HG02870 (cell line): ENCODE results near the gene EPHA6.
A peak's percentile ranks its signal among the peaks of the same experiment; 100 is the strongest.
"Not testable (repeated sequence)": the region's sequence is repeated elsewhere in the genome, so short reads cannot be mapped to it uniquely, and the experiment has no call there.

Source experiments
- ATAC-seq: cut with Tn5 transposase; IDR thresholded peaks from one replicate; pipeline ENCODE4 v1.9.1; 2021; ENCODE audit warnings: mild to moderate bottlenecking, moderate library complexity; ENCODE audit not compliant: unreplicated experiment

Gene EPHA6

GRCh38 chr3:97576221-97576620 lies 761.8 kb downstream of the EPHA6 start:
- no peak for ATAC-seq

DNA sequence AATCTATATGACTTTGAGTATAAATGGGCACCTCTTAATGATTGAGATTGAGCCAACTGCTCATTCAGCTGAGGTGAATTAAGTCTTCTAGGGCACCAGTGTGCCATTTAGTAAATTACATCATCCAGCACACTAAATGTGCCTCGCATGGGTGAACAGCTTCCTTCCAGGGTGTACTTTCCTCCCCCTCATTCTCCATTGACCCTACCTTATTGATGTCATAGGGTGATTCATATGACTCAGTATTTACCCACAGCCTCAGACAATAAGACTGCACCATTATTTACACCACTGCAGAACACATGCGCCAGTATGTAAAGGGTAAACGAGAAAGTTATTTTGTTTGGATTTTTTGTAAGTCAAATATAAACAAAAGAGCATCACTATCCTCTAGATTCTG lies 765.0 kb downstream of the EPHA6 start:
- ATAC-seq = no peak

DNA sequence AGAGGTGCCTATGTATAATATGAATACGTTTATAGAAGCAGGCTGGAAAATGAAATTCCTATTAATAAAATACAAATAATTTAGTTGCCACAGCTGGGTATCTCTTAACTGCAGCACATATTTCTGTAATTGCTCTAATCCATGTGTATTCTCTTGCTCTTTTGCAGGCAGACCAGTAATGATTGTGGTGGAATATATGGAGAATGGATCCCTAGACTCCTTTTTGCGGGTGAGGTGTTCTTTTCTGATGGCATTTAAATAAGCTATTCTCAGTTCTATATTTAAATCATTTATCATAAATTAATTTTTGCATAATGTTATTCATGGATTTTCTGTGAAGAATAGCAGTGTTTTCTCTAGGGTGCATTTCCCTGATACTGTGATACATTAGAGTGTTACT lies 796.2 kb downstream of the EPHA6 start:
- no peak for ATAC-seq

DNA sequence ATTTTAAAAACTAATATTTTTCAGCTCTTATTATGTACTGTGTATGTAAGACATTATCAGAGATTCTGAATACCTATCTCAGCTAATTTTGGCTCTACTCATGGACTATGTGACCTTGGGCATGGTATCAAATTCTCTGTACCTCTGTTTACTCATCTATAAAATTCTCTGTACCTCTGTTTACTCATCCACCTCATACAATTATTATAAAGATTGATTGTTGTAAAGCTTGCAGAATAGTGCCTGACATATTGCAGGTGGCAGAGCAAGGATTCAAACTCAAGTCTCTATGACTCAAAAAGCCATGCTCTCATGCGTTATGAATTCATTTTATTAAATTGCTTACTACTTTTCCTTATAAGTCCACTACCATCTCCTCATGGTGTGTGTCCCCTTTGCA lies 798.2 kb downstream of the EPHA6 start:
- no peak for ATAC-seq

DNA sequence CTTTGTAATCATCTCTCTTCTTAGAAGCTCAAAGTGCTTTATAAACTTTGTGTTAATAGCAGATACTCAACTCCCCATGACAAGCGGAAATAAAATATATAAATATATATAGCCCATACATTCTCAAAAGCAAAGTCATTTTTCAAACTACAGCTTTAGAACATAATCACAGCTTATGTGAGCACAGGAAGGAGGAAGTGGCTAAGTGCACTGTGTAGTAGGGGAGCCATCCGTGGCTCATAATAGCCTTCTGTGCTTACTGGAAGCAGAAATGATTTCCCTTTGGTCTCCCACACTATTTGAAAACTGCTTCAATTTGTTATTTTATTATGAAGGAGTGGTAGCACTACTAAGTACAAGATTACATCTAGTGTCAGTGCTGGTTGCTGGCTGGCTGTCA lies 798.7 kb downstream of the EPHA6 start:
- no peak for ATAC-seq

DNA sequence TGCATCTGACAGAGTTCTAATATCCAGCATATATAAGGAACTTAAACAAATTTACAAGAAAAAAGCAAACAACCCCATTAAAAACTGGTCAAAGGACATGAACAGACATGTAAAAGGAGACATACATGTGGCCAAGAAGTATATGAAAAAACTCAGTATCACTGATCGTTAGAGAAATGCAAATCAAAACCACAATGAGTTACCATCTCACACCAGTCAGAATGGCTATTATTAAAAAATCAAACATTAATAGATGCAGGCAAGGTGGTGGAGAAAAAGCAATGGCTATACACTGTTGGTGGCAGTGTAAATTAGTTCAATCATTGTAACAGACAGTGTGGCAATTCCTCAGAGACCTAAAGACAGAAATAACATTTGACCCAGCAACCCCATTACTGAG lies 806.1 kb downstream of the EPHA6 start:
- ATAC-seq = not testable (repeated sequence)

GRCh38 chr3:97636465-97636864 lies 822.1 kb downstream of the EPHA6 start:
- ATAC-seq = no peak

- no peak for ATAC-seq
These were observed 832.5 kb downstream of the EPHA6 start for GRCh38 chr3:97646932-97647331.

DNA sequence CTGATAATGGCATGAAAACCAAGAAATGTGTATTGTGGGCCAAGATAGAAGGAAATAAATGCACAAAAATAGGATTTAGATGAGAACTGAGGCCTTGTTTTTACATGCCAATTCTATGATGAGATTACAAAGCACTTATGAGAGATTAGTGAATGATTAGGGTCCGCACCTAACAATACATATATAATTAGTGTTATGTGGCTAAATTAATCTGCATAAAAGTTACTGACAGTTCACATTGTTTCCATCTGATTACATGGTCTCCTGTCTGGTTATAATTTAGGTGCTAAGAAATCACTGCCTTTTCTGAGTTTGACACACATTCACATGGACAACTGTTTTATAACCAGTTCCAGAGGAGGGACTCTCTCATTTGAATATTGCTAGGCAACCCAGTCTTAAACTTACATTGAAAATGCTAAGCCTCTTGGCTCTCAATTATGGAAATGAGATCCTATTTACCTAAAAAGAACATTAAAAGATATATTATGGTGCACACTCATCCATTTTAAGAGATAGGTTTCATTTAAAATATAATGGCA lies 833.1 kb downstream of the EPHA6 start:
- no peak for ATAC-seq

GRCh38 chr3:97655971-97656370 lies 841.6 kb downstream of the EPHA6 start:
- no peak for ATAC-seq

DNA sequence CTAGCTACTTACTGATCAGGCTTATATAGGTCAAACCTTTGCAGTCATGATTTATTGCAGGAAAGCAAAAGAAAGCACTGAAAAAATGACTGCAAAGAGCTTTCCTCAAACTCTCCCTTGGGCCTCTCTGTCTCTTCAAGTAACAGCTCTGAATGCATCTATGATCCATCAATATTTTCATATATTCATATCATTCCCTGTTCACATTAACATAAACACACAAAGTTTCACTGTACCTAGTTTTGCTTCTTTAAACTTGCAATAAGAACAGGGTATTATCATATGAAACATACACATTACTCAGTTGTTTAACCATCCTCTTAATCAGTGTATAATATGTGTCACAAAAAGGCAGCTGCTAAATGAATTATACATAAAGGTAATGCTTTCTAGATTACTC lies 842.2 kb downstream of the EPHA6 start:
- no peak for ATAC-seq

DNA sequence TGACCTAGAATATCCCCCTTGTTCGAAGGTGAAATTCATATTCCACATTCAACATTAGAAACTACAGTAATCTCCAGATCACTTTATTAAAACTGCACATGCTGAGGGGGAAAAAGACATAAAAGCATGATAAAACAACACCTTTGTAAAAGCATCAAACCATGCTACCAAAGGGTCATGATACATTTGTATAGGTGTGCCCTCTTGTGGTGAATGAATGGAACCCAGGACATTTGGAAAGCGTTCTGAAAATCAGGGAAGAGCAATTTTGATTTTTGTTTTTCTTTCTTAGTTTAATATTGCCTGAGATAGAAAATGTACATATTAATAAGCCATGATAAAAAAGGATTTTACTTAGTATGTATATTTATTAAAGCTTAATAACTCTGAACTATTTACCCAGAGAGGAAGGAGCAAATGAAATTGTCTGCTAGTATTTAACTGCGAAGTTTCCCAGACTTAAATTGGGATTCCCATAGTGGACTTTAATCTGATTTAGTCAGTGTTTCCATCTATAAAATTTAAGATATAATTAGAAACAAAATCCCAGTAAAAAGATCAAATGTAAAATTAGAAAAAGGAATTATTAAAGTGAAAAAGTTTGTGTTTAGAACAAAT lies 844.4 kb downstream of the EPHA6 start:
- peak; percentile 74 for ATAC-seq

GRCh38 chr3:97662264-97662663 lies 847.9 kb downstream of the EPHA6 start:
- ATAC-seq = no peak

GRCh38 chr3:97662762-97663161 lies 848.4 kb downstream of the EPHA6 start:
- ATAC-seq = no peak

- no peak for ATAC-seq
These were observed 851.5 kb downstream of the EPHA6 start for GRCh38 chr3:97665896-97666295.

GRCh38 chr3:97670952-97671351 lies 856.6 kb downstream of the EPHA6 start:
- no peak for ATAC-seq

- no peak for ATAC-seq
These were observed 859.1 kb downstream of the EPHA6 start for GRCh38 chr3:97673357-97673997.

- no peak for ATAC-seq
These were observed 860.1 kb downstream of the EPHA6 start for GRCh38 chr3:97674461-97674860.

GRCh38 chr3:97680210-97680609 lies 865.8 kb downstream of the EPHA6 start:
- no peak for ATAC-seq

GRCh38 chr3:97680696-97681095 lies 866.3 kb downstream of the EPHA6 start:
- ATAC-seq = no peak

GRCh38 chr3:97684490-97684889 lies 870.1 kb downstream of the EPHA6 start:
- no peak for ATAC-seq

- ATAC-seq = no peak
These were observed 871.9 kb downstream of the EPHA6 start for GRCh38 chr3:97686258-97686657.

DNA sequence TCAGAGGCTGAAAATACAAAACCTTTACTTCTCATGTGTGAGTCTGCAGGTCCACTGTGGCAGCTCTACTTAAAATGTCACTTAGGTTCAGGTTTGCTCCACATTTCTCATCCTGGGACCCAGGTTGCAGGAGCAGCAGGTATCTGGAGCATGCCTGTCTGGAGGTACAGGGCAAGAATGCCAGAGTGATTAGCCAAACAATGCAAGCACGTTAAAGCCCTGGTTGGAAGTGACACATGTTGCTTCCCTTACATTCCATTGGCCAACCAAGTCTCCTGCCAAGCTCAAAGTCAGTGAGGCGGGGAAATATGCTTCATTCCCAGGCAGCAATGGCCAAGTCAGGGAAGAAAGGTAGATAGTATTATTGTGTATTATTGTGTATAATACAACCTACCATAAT lies 873.3 kb downstream of the EPHA6 start:
- ATAC-seq = no peak
